Glomerular visceral epithelial cell (primary cell): ENCODE data around the gene CSDE1.
"Not testable (repeated sequence)": the region's sequence is repeated elsewhere in the genome, so short reads cannot be mapped to it uniquely, and the experiment has no call there.

ENCODE experiments used
- DNase-seq: peaks from one replicate; pipeline ENCODE4 v3.0.0-alpha.2; 2016; ENCODE audit errors: extremely low spot score

The CSDE1 gene

DNA sequence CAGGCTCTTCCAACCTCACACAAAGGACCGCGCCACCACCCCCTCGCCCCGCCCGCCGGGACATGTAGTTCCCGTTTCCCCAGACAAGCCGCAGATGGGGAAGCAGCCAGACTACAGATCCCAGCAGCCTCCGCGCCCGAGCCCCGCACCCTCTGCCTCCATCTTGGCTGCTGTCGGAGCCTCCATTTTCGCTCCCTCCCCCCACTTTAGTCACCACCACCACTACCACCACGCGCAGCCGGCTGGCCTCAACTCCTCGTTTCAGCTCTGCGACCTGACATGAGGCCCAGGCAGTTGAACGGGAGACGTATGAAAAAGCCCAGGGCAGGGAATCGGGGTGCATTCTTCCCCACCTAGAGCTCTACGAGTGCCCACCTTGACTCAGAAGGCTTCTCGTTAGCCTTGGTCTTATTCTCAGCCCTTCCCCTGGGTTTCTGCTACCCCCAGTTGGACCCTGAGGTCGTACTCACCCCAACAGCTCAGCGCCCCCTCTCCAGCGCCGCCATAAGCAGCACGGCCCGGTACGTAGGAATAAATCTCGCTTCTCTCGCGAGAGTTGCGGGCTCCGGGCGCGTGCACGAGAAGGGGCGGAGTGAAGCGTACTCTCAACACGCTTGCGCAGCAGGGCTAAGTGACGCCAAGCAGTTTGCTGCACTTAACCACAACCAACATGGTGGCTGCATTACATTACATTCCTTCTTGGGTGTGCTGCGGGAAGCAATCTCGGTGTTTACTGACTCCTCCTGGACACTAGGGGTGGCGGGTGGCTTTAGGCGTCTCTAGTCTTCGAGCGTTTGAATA is at the start of gene CSDE1:
Gene CSDE1, minus strand, starts transcription at position 530 of the 801 bp plus-strand sequence. CDS start 18,094 bp downstream, outside the sequence.
- DNase-seq: peak; percentile 98

DNA sequence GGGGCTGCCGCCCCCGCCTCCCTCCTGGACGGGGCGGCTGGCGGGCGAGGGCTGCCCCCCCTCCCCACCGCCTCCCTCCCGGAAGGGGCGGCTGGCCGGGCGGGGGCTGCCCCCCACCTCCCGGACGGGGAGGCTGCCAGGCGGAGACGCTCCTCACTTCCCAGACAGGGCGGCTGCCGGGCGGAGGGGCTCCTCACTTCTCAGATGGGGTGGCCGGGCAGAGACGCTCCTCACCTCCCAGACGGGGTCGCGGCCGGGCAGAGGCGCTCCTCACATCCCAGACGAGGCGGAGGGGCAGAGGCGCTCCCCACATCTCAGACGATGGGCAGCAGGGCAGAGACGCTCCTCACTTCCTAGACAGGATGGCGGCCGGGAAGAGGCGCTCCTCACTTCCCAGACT is 46.7 kb upstream of the CSDE1 start:
- not testable (repeated sequence) for DNase-seq

DNA sequence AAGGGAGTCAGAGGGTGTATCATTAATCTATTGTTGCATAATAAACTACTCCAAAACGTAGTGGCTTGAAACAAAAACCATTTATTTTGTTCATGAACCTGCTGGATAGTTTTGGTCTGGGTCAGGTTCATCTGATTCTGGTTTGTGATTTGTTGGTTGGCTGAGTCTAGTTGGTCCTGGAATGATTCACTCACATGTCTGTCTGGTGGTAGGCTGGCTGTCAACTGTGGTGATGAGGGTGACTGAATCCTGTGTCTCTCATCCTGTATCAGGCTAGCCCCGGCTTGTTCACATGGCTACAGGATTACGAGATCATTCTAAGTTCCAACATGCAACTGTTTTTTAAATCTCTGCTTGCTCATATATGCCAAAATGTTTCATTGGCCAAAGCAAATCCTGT is 45.2 kb upstream of the CSDE1 start:
- peak; percentile 72 for DNase-seq

DNA sequence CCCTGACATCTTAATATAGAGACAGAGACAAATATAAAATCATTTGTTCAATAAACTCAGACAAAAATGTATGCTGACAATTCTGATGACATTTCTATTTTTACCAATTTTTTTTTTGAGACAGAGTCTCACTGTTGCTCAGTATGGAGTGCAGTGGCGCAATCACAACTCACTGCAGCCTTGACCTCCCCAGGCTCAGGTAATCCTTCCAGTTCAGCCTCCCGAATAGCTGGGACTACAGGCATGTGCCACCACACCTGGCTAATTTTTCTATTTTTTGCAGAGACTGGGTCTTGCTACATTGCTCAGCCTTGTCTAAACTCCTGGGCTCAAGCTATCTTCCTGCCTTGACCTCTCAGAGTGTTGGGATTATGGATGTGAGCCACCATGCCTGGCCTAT is 36.3 kb upstream of the CSDE1 start:
- DNase-seq: no peak

DNA sequence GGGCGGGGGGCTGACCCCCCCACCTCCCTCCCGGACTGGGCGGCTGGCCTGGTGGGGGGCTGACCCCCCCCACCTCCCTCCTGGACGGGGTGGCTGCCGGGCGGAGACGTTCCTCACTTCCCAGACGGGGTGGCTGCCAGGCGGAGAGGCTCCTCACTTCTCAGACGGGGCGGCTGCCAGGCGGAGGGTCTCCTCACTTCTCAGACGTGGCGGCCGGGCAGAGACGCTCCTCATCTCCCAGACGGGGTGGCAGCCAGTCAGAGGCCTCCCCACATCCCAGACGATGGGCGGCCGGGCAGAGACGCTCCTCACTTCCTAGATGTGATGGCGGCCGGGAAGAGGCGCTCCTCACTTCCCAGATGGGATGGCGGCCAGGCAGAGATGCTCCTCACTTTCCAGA is 32.8 kb upstream of the CSDE1 start:
- not testable (repeated sequence) for DNase-seq

DNA sequence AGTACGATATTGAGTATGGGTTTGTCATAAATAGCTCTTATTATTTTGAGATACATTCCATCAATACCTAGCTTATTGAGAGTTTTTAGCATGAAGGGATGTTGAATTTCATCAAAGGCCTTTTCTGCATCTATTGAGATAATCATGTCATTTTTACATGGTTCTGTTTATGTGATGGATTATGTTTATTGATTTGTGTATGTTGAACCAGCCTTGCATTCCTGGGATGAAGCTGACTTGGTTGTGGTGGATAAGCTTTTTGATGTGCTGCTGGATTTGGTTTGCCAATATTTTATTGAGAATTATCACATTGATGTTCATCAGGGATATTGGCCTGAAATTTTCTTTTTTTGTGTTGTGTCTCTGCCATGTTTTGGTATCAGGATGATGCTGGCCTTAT is 28.7 kb upstream of the CSDE1 start:
- not testable (repeated sequence) for DNase-seq

DNA sequence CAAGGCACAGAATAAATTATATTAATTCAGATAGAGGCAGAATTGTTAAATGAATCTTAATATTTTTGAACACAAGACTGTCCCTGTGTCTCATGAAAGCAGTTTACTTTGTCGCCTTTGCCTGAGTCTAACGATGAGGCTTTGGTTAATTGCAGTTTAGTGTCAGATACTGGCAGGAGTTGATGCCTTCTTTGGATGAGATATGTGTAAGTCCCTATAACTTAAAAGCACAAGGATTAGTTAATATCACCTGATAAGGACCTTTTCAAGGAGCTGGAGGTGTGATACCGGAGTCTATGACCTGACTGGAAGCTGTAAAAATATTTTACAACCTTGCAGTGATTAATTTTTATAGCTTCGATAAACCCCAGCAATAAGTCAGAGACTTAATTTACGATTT is 24.7 kb upstream of the CSDE1 start:
- DNase-seq: no peak

DNA sequence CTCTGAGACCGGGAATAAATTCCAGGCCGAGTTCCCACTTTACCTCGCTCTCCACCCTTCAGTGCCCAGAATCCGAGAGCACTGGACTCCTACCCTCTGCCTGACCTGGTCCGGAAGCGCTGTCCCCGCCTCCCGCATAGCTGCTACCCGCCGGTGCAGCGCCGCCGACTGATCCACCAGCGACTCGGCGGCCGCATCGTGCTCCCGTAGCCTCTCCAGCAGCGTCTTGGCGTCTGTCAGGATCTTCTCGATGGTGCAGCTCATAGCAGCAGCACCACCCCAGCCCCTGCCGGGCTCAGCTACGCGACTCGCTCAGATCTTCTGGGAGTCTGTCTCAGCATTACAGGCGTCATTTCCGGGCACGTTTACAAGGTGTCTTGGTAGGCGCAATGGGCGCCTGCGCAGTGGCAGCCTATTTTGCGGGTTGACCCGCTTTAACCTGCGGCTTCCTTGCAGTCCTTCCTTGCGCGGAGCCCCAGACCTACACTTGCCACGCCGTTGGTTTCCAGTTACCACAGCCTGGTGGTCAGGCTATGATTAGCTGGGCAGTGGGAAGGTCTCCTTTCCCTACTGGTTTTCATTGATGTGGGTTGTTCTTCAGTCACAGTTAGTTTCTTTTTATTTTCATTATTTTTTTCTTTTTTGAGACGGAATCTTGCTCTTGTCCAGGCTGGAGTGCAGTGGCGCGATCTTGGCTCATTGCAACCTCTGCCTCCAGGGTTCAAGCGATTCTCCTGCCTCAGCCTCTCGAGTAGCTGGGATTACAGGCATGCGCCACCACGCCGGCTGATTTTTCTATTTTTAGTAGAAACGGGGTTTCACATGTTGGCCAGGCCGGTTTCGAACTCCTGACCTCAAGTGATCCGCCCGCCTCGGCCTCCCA is 22.8 kb upstream of the CSDE1 start, which contains the start of gene SIKE1:
Gene SIKE1, minus strand, starts transcription at position 342 of the 883 bp plus-strand sequence. Its CDS starts 78 bp downstream, at position 264.
- peak; percentile 96 for DNase-seq

DNA sequence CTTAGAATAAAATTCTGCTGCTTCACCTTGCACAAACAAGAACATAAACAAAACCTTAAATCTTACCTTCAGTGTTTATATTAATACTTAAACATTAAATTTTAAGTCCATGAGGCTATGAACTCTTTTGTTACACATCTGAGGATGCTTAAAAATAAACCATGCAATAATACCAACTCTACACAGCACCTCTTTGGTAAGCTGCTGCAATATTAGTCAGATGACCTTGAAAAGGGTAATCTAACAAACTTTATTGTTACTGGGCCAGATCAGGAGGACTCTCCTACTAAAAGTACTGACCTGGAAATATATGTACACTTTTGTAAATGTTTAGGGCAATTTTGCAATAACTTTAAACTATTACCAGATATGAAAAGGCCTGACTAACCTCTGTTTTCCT is 21.9 kb upstream of the CSDE1 start:
- no peak for DNase-seq

DNA sequence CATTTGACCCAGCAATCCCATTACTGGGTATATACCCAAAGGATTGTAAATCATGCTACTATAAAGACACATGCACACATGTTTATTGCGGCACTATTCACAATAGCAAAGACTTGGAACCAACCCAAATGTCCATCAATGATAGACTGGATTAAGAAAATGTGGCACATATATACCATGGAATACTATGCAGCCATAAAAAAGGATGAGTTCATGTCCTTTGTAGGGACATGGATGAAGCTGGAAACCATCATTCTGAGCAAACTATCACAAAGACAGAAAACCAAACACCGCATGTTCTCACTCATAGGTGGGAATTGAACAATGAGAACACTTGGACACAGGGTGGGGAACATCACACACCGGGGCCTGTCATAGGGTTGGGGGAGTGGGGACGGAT is 18.9 kb upstream of the CSDE1 start:
- DNase-seq: not testable (repeated sequence)

DNA sequence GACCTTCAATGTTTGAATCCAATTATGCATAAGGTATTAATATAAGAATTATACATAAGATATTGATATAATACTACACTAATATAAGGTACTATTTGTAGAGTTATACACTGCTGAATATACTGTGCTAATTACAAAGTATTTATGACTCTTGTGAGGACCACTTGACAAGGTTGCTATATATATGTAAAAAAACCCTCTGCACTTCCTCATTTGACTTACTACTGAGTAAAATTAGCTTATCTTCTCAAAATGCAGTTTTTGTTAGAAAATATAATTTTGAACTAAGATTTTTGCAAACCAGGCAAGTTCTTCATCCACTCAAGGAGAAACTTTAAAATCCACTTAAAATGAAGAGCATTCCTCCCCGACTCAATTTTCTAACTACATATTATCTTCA is 14.2 kb upstream of the CSDE1 start:
- no peak for DNase-seq

DNA sequence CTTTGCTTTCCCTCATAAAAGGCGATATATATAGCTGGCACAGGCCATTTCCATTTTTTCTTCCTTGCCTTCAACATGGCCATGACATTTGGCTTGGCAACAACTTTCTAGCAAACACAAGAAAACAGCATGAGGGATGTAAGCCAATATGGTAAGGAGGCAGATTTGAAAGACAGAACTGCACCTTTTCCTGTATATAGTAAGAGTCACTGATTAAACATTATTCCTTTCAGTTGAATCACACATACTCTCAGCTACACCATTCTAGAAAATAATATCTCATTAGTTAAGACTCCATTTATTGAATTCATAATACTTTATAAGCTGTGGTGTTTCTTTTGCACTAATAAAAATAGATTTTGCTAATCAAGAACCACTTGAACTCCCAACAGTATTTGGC is 13.2 kb upstream of the CSDE1 start:
- no peak for DNase-seq

DNA sequence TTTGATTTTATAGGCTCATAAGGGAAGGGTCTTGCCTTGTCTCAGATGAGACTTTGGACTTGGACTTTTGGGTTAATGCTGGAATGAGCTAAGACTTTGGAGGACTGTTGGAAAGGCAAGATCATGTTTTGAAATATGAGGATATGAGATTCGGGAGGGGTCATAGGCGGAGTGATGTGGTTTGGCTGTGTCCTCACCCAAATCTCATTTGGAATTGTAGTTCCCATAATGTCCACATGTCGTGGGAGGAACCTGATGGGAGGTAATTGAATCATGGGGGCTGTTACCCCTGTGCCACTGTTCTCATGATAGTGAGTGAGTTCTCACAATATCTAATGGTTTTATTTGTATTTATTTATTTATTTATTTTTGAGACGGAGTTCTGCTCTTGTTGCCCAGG is 6.9 kb upstream of the CSDE1 start:
- no peak for DNase-seq

DNA sequence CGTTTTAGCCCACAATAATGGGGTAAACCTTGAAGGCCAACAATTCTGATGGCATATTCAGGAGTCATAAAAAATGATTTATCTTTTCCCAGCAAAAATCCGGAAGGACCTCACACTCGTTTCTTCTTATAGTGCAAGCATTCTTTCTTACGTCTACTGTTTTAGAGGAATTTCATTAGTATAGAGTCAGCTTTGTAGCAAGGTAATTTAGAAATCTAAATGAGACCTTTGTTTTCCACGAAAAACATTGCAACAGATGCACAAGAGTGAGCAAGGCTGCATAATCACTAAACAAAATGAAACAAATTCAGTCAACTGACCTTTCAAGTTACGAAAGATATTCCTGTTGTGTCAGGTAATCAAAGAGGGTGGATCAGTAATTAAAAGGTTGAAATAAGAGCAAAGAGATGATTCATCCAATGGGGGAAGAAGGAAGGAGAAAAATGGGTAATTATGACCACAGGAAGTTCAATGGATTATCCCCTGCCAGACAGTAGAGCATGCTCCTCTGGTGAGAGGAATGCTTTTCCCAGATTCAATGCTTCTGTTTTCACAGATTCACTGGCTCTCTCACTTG is 560 bp upstream of the CSDE1 start:
- DNase-seq: no peak

DNA sequence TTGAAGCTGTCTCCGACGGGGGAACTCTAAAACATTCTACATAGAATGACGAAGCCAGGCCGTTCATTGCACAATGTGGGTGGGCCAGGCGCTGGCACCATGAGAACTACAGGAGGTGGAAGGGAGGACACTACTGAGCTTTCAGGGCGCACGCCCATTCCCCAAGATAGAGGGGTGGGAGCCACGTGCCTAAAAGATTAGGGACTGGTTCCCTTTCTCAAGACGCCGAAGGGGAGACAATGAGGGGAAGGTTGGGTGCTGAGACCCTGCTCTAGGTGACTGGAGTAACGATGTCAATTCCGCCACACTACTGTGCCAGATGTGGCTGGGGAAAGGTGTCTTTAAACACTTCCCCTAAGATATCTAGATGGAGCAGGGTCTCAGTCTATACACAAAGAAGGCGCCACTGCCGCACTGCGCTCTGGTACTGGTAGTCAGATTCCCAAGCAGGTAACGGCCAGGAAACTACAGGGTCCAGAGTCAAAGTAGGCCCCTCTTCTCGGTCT is 782 bp downstream of the CSDE1 start:
- peak; percentile 23 for DNase-seq

DNA sequence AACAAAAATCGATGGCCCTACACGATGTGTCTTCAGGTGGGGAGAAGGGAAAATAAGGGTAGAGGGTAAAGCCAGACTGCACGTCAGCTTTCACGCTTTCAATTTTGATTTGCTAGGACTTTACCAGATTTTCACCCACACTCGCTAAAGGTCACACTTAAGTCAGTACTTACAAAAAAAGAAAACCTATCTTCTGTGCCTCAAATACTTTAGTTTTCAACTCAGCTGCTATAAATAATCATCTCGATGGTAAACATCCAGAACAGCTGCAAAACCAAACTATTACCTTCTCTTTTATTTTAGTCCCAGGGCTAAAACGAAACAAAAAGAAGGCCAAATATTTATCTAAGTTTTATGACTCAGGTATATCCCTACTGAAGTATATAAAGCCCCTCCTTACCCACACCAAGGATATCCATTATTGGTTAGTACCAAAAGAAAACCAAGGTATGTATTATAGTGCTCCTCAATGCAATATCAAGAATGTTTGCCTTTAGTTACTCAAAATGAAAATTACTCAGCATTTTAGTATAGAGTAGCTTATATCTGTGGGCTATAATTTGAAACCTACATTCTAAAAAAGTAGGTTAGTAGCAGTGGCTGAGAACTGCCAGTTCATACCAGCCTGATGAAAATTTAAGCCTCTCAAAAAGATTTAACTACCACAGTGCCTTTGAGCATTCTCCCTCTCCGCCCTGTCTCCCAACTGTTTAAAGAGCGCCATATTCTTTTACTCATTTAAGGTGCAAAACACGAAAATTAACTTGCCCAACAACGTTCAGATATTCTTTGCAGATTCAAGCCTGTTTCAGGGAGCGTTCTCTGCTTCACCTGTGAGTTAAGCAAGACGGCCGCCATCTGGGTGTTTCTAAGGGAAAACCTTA is 1.5 kb downstream of the CSDE1 start:
- DNase-seq: no peak

DNA sequence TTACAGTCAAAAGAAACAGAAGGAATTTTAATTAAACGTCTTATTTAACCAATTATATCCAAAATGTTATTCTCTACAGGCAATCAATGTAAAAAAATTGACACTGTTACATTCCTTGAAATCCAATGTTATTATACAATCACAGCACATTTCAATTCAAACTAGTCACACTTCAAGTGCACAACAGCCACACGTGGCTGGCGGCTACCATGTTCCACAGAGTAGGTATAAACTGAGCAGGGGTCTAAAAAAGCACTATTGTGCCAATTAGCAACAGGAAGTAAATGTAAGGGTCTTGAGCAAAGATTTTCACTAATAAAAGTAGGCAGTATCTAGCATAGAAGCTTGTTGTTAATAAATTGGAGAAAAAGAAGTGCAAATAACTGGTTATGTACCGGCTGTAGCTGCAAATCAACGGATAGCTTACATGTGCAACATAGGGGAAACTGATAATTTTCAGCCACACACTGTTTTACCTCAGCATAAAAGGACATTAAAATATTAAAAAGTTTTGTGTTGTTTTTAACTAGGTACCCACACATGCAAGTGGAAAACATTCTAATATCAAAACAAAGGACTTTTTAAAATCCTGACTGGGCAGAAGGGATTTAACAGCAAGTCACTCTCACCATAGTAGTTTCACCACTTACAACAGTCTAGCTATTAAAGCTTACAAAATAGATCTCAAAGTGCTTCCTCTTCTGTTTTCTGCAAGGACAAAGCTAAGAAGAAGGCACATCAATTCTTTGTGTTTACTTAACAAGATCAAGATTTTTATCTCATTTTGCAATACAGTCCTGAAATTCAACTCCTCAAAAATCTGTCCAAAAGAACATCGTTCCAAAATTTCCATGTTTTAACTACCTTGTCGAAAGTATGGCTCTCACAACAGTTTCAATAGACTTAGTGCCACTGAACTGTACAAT is 2.5 kb downstream of the CSDE1 start:
- DNase-seq: no peak

DNA sequence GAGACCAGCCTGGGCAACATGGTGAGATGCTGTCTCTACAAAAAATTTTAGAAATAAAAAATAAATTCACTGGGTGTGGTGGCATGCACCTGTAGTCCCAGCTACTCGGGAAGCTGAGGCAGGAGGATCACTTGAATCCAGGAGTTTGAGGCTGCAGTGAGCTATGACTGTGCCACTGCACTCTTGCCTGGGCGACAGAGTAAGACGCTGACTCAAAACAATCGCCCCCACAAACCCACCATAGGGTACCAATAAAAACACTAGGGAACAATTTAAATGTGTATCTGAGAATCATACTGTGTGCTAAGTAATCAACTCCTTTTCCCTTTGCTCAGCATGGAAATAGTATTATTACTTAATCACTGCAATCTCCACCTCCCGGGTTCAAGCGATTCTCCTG is 4.1 kb downstream of the CSDE1 start:
- DNase-seq: not testable (repeated sequence)

DNA sequence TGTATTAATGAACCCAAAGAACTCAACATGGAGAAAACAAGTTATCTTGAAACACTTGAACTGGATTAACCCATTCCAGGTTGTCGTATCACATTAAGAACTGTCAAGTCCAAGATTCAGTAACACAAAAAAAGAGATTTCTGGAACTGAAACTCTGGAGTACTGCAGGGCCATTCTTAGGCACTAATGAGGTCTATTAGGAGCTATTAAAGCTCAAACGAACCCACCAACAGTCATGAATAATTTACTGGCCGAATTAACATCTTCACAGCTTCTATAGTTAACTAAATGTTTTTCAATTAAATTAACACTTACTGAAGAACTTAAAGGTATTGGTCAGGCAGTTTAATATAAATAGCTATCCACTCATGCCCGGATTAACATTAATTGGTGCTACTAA is 4.6 kb downstream of the CSDE1 start:
- DNase-seq: no peak

DNA sequence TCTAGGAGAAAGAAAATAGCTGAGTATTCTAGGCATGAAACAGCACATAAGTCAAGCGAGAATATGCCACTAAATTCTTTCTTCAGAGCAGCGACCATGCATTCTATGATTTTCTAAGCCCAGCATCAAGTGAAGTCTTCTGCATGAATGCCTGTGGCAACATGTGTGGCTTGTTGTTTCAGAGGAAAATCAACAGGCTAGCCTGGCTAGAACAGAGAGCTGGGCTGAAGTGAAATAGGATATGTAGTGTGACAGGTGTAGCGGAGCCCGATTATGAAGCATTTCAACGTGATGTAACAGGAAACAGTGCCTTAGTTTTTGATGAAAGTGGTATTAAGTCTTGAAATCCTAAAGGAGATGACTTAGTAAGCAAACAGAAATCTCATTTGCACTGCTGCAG is 7.0 kb downstream of the CSDE1 start:
- no peak for DNase-seq
